ENCODE results near the gene IER5L. TPM values are rescaled to one million over a fixed set of nuclear protein-coding genes. Genes with fewer than 3 reads are reported as not detected.
A peak's percentile ranks its signal among the peaks of the same experiment; 100 is the strongest.

IER5L gene
- 10 to 100 TPM in 1 of 5 donors, 1 to 10 TPM in 4; 5.2 to 13.5 (median 8.0) TPM for polyA plus RNA-seq (ENCODE audit: insufficient read depth in 1 of 5, insufficient read length in 5 of 5, low replicate concordance in 1 of 5)
- long read RNA-seq, donor 1, transcript IER5L-201 (1 exons, 2,711 nt) = major isoform, 70 of 70 reads
- long read RNA-seq, donor 1, partial matches to known transcripts = 0 of 70 reads
- long read RNA-seq, donor 1, other reads (novel, unspliced or antisense) = 0 of 70 reads
- long read RNA-seq, donor 2, transcript IER5L-201 (1 exons, 2,711 nt) = major isoform, 18 of 18 reads
- long read RNA-seq, donor 2, partial matches to known transcripts = 0 of 18 reads
- long read RNA-seq, donor 2, other reads (novel, unspliced or antisense) = 0 of 18 reads
- long read RNA-seq, donor 3, transcript IER5L-201 (1 exons, 2,711 nt) = major isoform, 36 of 36 reads
- long read RNA-seq, donor 3, partial matches to known transcripts = 0 of 36 reads
- long read RNA-seq, donor 3, other reads (novel, unspliced or antisense) = 0 of 36 reads
- long read RNA-seq, donor 4, transcript IER5L-201 (1 exons, 2,711 nt) = major isoform, 51 of 51 reads
- long read RNA-seq, donor 4, partial matches to known transcripts = 0 of 51 reads
- long read RNA-seq, donor 4, other reads (novel, unspliced or antisense) = 0 of 51 reads
- long read RNA-seq, donor 5, transcript IER5L-201 (1 exons, 2,711 nt) = major isoform, 54 of 54 reads
- long read RNA-seq, donor 5, partial matches to known transcripts = 0 of 54 reads
- long read RNA-seq, donor 5, other reads (novel, unspliced or antisense) = 0 of 54 reads
- long read RNA-seq, donor 6, transcript IER5L-201 (1 exons, 2,711 nt) = major isoform, 57 of 57 reads
- long read RNA-seq, donor 6, partial matches to known transcripts = 0 of 57 reads
- long read RNA-seq, donor 6, other reads (novel, unspliced or antisense) = 0 of 57 reads
- long read RNA-seq, donor 7, transcript IER5L-201 (1 exons, 2,711 nt) = major isoform, 18 of 18 reads
- long read RNA-seq, donor 7, partial matches to known transcripts = 0 of 18 reads
- long read RNA-seq, donor 7, other reads (novel, unspliced or antisense) = 0 of 18 reads
- long read RNA-seq, donor 8, transcript IER5L-201 (1 exons, 2,711 nt) = major isoform, 22 of 22 reads
- long read RNA-seq, donor 8, partial matches to known transcripts = 0 of 22 reads
- long read RNA-seq, donor 8, other reads (novel, unspliced or antisense) = 0 of 22 reads

DNA sequence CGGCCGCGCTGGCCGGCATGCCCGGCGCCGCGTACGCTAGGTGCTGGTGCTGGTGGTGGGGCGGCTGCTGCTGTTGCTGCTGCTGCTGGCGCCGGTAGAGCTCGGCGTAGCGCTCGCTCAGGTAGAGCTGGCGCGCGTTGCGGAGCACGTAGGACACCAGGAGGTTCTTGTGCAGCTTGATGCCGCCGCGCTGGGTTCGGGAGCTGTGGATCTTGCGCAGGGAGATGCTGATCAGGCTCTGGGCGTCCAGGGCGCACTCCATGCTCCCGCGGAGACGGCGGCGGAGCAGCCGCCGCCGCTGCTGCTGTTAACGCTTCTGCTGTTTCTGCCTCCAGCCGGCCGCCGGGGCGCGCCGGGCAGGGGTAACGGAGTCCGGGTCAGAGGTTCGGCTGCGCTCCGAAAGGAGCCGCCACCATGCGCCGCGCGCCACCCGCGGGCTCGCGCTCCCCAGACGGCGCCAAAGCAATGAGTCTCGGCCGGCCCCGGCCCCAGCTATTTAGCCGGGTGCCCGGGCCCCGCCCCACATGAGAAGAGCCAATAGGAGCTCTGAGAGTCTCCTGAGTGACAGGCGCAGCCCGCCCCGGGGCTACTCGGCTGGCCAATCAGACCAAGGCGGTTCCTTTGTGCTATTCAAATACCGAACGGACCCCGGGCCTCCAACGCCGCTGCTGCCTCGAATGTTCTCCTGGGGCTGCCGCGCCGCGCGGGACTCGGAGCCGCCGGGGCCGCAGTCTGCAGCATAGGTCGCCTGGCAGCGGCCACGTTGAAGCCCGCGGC is at the start of gene IER5L:
Gene IER5L, minus strand, starts transcription at position 471 of the 777 bp plus-strand sequence. Its CDS starts 209 bp downstream, at position 262.
- peak; percentile 95 to 96 for DNase-seq

DNA sequence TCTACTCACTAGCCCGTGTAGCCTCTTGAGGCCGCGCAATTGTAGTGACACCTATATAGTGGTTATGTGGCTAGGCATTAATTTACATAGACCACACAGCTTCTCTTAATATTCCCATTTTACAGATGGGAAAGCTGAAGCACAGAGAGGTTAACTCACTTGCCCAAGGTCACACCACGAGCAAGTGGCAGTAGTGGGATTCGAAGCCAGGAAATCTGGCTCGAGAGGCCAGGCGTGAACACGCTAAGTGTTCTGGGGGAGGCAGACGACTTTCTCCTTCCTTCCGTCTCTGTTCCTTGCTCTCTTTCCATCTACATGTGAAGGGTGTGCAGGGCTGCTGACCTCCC is 49.8 kb upstream of the IER5L start:
- no peak for DNase-seq

DNA sequence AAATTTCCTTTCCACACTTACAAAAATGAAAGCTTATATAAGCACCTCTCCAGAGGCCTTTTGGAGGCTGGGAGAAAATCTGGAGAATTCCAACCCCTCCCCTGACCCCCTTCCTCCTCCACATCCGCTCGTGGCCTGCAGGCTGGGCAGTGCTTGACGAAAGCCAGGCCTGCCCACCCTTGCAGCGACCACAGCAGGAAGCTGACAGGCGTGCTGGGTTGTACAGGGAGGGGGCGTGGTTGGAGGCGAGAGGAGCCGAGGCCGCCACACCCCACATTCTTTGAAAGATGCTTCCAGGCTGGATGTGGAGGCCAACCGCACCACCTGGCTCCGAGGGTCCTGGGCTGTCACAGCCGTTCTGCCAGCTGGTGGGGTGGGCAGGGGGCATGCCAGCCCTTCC is 47.8 kb upstream of the IER5L start:
- peak in 1 of 2 donors; percentile 27 for DNase-seq

DNA sequence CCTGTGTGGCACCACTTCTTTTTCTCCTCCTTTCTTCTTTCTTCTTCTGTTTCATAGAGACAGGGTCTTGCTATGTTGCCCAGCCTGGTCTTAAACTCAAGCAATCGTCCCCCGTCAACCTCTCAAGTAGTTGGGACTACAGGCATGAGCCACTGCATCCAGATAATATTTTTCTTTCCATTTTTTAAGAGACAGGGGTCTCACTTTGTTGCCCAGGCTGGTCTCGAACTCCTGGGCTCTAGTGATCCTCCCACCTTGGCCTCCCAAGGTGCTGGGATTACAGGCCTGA is 47.4 kb upstream of the IER5L start:
- no peak for DNase-seq

DNA sequence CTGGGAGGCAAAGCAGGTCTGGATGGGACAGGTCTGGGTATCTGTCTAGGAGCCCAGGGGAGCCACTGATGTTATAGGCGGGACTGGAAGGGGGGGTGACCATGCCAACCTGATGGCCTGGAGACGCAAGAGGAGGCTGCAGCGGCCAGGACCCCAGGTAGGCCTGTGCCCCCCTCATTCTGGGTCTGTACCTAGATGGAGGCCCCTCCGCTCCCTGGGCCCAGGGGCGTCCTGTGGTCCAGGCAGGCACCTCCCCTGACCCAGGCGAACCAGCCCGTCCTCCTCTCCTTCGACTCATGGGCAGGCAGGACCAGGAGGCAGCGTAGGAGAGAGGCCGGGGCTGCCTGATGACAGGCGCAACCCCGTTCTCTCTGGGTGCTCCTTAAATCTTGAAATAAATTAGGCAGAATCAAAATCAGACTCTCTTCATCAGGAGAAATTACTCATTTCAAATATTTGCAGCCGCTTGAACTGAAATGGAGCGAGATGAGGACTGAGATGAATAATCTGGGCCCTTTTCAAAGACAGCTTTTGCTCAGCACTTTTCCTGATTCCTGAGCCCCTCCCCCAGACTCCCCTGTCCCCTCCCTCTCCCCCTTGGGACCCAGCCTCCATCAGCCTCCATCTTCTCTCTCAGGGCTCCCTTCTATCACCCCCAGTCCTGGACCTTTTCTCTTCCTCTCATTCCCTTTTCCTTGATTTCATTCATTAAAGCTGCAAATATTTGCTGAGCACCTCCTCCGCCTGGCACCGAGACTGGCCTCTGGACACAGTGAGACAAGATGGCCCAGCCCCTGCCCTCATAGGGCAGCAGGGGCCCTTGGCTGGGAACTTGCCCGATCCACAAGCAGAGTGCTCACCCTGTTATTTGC is 46.8 kb upstream of the IER5L start:
- DNase-seq = no peak

DNA sequence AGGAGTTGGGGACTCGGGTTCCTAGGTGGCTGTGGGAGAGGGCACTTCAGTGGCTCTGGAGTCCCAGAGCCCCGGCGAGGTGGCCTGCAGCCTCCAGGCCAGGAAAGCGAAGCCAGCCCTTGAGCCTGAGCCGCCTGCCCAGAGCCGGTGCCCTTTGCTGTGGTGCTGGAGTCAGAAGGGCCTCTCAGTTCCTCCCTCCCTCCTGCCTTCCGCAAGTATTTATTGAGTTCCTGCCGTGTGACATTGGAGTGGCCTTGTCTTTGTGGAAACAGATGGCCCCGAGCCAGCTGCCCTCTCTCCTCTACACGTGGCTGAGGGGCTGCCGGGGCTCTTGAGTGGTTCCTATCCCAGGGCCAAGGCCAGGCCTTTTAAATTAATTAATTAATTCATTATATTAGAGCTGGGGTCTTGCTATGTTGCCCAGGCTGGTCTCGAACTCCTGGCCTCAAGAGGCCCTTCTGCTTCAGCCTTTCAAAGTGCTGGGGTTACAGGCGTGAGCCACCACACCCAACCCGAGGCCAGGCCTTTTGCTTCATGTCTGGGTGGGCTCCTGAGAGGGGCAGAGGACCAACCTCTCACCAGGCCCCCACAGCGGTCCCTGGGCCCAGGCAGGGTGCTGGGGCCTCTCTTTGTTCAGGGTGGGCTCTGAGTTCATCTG is 45.6 kb upstream of the IER5L start:
- DNase-seq = peak in 1 of 2 donors; percentile 33

DNA sequence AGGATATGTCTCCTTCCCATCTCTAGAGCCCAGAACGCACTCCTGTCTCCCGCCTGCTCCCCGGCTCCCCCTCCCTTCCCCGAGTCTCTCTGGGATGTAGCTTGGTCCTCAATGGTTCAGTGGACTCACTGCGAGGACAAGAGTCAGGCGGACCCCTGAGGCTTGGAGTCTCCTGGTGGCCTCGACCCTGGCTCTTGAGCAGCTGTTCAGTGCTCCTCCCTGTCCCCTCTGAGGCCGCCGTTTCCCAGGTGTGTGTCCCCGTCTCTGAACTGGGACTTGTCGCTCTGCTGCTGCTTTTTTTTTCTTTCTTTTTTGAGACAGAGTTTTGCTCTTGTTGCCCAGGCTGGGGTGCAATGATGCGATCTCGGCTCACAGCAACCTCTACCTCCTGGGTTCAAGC is 44.8 kb upstream of the IER5L start:
- no peak for DNase-seq

DNA sequence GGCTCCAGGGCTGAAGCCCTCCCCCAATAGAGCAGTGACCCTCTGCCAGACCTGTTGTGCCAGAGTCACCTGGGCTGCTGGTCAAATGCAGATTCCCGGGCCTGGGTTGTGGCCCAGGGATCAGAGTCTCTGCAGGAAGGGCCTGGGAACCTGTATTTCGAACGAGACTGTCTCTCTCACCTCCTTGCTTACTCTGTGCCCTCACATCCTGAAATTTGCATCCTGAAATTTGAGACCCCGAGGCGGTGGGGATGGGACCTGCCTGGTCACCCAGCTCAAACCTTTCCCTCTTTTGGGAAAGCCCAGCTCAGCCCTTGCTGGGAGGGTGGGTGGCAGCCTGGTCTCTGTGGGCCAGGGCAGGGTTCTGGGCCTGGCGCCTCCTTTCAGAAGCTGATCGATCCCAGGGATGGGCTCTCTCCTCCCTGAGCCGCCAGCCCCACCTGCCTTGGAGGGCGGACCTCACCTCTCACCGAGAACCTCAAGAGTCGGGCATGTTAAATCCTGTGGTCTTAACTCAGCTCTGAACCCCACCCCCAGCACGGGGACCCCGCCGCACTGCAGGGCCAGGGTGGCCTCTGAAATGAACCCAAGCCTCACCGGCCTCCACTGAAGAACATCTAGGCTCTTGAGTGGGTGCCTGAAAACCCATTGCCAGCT is 44.0 kb upstream of the IER5L start:
- no peak for DNase-seq

DNA sequence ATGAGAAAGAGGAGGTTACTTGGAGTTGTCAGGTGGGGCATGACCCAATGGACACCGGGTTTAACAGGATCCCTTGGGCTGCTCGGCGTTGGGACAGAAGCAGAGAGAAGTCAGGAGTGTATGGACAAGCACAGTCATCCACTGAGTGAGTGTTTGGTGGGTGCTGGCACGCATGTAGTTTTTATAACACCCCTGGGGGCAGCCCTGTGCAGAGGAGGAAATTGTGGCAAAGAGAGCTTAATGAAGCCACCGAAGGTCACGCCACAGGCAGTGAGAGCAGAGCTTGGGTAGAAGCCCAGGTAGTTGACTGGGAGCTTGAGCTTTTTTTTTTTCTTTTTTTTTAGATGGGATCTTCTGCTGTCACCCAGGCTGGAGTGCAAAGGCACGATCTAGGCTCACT is 43.2 kb upstream of the IER5L start:
- DNase-seq = no peak

DNA sequence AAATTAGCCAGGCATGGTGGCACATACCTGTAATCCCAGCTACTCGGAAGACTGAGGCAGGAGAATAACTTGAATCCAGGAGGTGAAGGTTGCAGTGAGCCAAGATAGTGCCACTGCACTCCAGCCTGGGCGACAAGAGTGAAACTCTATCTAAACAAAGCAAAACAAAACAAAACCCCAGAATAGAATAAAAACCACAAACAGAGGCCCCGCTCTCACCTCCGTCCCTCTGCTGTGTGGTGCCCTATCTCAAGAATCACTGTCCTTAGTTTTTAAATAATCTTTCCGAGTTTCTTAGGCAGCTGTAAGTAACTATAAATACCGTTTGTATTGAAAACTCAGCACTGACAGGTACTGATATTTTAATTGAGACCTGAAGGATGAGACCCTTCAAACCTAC is 42.7 kb upstream of the IER5L start:
- DNase-seq = no peak

DNA sequence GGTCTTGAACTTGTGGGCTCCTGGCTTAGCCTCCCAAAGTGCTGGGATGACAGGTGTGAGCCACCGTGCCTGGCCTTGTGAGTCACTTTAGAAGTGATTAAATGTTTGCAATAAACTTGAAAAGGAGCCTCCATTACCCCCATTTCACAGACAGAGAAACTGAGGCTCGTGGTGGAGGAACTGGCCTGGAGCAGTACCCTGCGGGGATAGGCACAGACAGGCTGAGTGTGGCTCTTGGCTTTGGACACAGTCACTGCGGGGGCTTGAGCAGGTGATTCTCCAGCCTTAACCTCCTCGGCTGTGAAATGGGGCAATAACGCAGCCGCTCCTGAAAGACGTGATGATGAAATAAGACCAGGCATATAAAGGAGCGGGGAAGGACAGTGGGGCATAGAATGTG is 40.9 kb upstream of the IER5L start:
- no peak for DNase-seq

DNA sequence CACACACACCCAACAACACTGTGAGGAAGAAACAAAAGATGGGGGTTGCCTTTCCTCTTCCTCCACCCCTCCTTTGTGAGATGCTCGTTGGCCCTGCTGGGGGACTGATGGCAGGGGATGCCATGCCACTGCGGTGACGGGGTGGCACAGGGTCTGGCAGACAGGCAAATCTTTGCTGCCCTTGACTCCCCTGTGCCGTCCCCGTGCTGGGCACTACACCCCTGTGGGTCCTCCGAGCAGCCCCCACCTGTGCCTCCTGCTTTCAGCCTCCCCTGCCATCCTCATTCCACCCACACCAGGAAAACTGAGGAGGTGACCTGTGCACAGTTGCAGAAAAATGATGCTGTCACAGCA is 40.2 kb upstream of the IER5L start:
- no peak for DNase-seq

DNA sequence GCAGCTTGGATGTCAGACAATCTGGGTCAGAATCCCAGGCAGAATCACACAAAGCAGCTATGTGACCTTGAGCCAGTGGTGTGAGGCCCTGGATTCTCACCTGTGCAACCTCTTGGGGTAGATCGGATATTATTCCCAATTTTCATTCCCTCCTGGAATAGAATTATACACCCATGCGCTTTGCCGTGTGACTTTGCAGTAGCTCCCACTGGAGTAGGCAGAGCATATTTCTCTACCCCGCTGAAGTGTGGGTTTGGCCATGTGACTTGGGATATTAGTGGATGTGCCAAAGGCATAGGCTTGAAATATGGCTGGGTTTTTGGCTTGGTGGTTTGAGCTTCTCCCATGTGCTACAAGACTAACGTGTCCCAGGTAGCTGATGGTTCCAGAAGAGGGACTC is 35.5 kb upstream of the IER5L start:
- no peak for DNase-seq

DNA sequence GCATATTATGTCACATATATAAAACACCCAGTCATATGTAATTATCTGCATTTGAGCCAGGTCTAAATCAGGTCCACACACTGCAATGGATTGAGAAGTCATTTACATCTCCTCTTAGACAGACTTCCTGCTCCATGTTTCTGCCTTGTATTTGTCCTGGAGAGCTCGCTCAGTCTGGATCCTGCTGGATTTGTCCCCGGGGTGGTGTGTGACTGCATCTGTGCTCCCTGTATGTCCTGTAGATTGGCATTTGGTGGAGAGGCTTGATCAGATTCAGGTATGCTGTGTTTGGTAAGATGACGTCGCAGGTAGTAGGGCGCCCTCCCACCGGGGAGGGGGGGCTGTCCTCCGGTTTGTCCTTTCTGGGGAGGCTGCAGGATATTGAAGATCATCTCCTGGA is 33.6 kb upstream of the IER5L start:
- no peak for DNase-seq

DNA sequence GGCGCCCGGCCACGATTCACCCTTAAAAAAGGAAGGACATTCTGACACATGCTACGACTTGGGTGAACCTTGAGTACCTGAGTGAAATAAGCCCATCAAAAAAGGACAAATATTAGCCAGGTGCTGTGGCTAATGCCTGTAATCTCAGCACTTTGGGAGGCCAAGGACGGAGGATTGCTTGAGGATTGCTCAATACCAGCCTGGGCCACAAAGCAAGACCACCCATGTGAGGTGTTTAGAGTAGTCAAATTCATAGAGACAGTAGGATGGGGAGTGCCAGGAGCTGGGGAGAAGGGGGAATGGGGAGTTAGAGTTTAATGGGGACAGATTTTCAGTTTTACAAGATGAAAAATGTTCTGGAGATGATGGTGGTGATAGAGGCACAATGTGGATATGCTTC is 32.1 kb upstream of the IER5L start:
- DNase-seq = no peak

DNA sequence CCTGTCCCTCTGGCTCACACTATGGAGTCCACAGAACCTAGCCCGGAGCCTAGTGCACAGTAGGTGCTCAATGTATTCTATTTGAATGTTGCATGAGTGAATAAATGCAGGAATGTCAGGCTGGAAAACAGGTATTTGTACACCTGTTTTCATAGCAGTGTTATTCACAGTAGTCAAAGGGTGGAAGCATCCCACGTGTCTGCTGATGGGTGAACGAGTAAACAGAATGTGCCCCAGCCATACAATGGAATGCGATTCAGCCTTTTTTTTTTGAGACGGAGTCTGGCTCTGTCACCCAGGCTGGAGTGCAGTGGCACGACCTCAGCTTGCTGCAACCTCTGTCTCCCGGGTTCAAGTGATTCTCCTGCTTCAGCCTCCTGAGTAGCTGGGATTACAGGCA is 31.5 kb upstream of the IER5L start:
- no peak for DNase-seq

DNA sequence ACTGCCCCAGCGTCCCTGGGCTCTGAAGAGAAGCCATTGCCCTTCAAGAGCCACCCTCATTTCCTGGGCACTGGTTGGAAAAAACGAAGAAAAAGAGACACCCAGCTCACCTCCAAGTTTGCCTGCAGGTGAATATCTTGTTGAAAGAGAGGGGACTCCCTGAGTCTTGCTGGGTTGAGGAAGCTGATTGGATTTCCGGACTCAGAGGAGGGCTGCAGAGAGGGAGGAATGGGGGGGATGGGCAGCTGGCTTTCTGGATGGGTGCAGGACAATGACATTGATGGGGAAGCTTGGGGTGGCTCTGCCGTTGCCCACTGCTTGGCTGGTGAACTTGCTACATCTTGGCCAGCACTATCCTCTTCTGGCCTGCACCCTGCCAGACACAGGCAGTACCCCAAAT is 31.0 kb upstream of the IER5L start:
- DNase-seq = no peak

DNA sequence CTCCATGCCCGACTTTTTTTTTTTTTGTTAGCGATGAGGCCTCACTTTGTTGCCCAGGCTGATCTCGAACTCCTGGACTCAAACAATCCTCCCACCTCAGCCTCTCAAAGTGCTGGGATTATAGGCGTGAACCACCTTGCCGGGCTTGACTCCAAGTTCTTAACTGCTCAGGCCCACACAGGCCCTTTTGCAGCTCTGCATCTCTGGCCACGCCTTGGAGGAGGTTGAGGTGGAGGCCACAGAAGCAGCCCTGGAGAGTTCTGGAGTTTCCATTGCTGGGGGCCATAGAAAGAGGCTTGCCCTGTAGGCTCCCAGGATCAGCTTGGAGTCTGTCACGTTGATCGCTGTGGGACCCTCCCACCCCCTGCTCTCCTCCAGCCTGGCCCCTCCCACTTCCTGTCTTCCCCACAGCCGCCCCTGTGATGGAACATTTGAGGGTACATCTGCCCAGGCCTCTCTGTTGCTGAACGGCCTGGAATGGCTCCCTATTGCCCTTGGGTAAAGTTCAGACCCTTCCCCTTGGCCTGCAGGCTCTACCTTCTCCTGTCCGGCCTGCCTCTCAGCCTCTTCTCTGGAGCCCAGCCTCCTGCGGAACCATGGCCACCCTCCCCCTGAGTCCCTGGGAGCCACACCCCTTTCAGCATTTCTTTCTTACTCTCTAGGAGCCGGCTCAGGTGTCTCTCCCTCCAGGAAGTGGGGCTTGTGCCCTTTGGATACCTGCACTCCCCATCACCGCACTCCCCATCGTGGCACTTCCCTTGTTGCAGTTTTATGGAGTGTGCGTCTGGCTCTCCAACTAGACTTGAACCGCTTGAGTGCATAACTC is 30.4 kb upstream of the IER5L start:
- DNase-seq = no peak

DNA sequence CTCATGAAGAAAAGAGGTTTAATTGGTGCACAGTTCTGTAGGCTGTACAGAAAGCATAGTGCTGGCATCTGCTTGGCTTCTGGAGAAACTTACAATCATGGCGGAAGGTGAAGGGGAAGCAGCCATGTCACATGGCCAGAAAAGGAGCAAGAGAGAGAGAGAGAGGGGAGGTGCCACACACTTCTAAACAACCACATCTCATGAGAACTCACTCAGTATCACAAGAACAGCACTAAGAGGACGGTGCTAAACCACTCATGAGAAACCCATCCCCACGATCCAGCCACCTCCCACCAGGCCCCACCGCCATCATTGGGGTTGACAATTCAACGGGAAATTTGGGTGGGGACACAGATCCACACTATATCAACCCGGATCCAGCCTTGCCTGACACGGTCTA is 28.8 kb upstream of the IER5L start:
- no peak for DNase-seq
